ENCODE results near the gene FUT7. TPM values are rescaled to one million over a fixed set of nuclear protein-coding genes. Genes with fewer than 3 reads are reported as not detected.

The FUT7 gene
- total and polyA plus RNA-seq, 9 of the 15 experiments (the other 6 are each of a cell fraction or from before 2014, with no cell fraction given), result not detected

DNA sequence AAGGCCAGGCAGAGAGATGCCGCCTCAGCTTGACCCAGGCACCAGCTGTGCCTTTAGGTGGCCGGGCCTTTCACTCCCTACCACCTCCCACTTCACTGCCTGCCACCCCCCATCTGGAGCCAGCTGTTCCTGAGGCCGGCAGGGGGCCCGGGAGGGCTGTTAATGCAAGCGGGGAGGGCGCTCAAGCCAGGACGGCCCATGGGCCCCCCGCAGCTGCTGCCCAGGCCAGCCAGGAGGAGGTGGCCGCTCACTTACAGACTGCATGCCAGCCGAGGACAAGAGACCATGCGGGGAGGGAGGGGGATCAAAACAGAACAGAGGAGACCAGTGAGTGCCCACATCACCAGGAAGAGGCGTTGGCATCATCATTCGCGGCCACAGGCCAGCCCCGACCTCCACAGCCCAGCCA lies 8.3 kb downstream of the FUT7 start (continued):
- TF ChIP-seq CBFB (CRISPR knock-in tag; IDR thresholded peaks at IDR 0.05) (no peak), MAFK (IDR thresholded peaks at IDR 0.05; ENCODE audit: low read length) (no peak), BMI1 (IDR thresholded peaks at IDR 0.05; ENCODE audit: low read length) (no peak), KLF10 (CRISPR knock-in tag; IDR thresholded peaks at IDR 0.05) (no peak), RFX5 (IDR thresholded peaks at IDR 0.05; ENCODE audit: low read depth, low read length) (no peak)

DNA sequence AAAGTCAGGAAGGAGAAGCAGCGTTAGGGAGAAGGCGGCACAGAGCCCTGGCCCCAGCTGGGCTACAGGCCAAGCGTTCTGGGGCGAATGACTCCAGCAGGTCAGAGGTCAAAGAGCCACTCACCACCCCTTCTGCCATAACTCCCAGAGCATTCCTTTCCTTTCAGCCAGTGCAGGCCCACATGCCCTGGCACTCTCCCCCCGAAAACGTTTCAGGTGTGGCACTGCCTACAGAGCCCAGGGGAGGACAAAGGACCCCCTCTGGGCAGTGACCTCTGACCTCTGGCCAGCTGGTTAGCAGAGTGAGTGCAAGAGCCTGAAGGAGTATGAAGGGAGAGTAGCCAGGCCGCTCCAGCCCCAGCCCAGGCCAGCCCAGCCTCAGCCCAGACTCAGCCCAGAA lies 8.7 kb downstream of the FUT7 start:
- CTCF ChIA-PET (ENCODE audit: low intra/inter-chr PET ratio), result no interaction called here
- intact Hi-C loops (cut with micrococcal nuclease) (no loop called here), in situ Hi-C loops (cut with MboI) (no loop called here)
- ATAC-seq, result no peak
- POLR2A ChIA-PET, result interaction anchor here (1.1 kb wide), 1 partner anchor 183 kb away, joined by 3 read pairs; no protein-coding TSS in a partner anchor
- Histone ChIP-seq H3K4me3 (no peak overlapping the region), H3K4me1 (replicated peaks in 1 of 2; ENCODE audit: control insufficient read depth in 2 of 2, insufficient read depth in 2 of 2, low read length in 2 of 2) (peaks cover 8 to 89% of the 10 kb centered on the region in 2 experiments), H3K36me3 (ENCODE audit: control insufficient read depth, insufficient read depth, low read length) (no peaks in the 10 kb centered on the region), H3K4me2 (ENCODE audit: insufficient read depth, low read length) (no peak overlapping the region), H3K79me2 (ENCODE audit: control insufficient read depth, insufficient read depth, low read length) (peaks cover 3% of the 10 kb centered on the region; the same call in 1 of the 3 replicates), H3K27me3 (ENCODE audit: control insufficient read depth in 2 of 2, insufficient read depth in 2 of 2, low read length in 2 of 2) (no peaks in the 10 kb centered on the region), H3K27ac (ENCODE audit: extremely low read depth, low read depth, low read length) (no peak overlapping the region), H4K20me1 (replicated peaks; ENCODE audit: control insufficient read depth, insufficient read depth, low read length) (0 out of 2 replicates have a peak, but pooled peaks cover 5% of the 10 kb centered on the region), H3K9me3 (replicated peaks; ENCODE audit: control insufficient read depth, insufficient read depth, low read depth, low read length) (no peaks in the 10 kb centered on the region), H3K9me1 (ENCODE audit: control insufficient read depth, insufficient read depth, low read length) (no peaks in the 10 kb centered on the region), H2AFZ (ENCODE audit: low read depth, low read length) (no peak overlapping the region), H3K9ac (ENCODE audit: insufficient read depth in 1 of 2, low read depth in 2 of 2, low read length in 2 of 2) (peak overlapping the region in 1 of 2 experiments; percentile 58; a peak in 1 of 4 replicates)
- no TSS peak for BruUV-seq (replicated peaks)
- no peak for FAIRE-seq
- DNase-seq (ENCODE audit: extremely low read depth in 1 of 4, low spot score in 3 of 4), result no peak
- 55% methylated on average over 7 of the region's 7 CpGs for WGBS (ENCODE audit: insufficient coverage, low coverage, missing lambda C conversion rate)
- peak; percentile 95 for TF ChIP-seq NR2C1 (IDR thresholded peaks at IDR 0.05)
- TF ChIP-seq NR2C1 (tag; IDR thresholded peaks at IDR 0.05), result peak; percentile 95
- no peak for TF ChIP-seq ARID2 (IDR thresholded peaks at IDR 0.05)
- TF ChIP-seq ZNF165 (CRISPR knock-in tag; IDR thresholded peaks at IDR 0.05; ENCODE audit: borderline replicate concordance), result no peak
- peak; percentile 88 for TF ChIP-seq NR2C2 (CRISPR knock-in tag; IDR thresholded peaks at IDR 0.05)
- TF ChIP-seq NR2C2 (tag; IDR thresholded peaks at IDR 0.05), result peak; percentile 77; the same call in 1 of the 2 replicates
- TF ChIP-seq, protein P1, sequence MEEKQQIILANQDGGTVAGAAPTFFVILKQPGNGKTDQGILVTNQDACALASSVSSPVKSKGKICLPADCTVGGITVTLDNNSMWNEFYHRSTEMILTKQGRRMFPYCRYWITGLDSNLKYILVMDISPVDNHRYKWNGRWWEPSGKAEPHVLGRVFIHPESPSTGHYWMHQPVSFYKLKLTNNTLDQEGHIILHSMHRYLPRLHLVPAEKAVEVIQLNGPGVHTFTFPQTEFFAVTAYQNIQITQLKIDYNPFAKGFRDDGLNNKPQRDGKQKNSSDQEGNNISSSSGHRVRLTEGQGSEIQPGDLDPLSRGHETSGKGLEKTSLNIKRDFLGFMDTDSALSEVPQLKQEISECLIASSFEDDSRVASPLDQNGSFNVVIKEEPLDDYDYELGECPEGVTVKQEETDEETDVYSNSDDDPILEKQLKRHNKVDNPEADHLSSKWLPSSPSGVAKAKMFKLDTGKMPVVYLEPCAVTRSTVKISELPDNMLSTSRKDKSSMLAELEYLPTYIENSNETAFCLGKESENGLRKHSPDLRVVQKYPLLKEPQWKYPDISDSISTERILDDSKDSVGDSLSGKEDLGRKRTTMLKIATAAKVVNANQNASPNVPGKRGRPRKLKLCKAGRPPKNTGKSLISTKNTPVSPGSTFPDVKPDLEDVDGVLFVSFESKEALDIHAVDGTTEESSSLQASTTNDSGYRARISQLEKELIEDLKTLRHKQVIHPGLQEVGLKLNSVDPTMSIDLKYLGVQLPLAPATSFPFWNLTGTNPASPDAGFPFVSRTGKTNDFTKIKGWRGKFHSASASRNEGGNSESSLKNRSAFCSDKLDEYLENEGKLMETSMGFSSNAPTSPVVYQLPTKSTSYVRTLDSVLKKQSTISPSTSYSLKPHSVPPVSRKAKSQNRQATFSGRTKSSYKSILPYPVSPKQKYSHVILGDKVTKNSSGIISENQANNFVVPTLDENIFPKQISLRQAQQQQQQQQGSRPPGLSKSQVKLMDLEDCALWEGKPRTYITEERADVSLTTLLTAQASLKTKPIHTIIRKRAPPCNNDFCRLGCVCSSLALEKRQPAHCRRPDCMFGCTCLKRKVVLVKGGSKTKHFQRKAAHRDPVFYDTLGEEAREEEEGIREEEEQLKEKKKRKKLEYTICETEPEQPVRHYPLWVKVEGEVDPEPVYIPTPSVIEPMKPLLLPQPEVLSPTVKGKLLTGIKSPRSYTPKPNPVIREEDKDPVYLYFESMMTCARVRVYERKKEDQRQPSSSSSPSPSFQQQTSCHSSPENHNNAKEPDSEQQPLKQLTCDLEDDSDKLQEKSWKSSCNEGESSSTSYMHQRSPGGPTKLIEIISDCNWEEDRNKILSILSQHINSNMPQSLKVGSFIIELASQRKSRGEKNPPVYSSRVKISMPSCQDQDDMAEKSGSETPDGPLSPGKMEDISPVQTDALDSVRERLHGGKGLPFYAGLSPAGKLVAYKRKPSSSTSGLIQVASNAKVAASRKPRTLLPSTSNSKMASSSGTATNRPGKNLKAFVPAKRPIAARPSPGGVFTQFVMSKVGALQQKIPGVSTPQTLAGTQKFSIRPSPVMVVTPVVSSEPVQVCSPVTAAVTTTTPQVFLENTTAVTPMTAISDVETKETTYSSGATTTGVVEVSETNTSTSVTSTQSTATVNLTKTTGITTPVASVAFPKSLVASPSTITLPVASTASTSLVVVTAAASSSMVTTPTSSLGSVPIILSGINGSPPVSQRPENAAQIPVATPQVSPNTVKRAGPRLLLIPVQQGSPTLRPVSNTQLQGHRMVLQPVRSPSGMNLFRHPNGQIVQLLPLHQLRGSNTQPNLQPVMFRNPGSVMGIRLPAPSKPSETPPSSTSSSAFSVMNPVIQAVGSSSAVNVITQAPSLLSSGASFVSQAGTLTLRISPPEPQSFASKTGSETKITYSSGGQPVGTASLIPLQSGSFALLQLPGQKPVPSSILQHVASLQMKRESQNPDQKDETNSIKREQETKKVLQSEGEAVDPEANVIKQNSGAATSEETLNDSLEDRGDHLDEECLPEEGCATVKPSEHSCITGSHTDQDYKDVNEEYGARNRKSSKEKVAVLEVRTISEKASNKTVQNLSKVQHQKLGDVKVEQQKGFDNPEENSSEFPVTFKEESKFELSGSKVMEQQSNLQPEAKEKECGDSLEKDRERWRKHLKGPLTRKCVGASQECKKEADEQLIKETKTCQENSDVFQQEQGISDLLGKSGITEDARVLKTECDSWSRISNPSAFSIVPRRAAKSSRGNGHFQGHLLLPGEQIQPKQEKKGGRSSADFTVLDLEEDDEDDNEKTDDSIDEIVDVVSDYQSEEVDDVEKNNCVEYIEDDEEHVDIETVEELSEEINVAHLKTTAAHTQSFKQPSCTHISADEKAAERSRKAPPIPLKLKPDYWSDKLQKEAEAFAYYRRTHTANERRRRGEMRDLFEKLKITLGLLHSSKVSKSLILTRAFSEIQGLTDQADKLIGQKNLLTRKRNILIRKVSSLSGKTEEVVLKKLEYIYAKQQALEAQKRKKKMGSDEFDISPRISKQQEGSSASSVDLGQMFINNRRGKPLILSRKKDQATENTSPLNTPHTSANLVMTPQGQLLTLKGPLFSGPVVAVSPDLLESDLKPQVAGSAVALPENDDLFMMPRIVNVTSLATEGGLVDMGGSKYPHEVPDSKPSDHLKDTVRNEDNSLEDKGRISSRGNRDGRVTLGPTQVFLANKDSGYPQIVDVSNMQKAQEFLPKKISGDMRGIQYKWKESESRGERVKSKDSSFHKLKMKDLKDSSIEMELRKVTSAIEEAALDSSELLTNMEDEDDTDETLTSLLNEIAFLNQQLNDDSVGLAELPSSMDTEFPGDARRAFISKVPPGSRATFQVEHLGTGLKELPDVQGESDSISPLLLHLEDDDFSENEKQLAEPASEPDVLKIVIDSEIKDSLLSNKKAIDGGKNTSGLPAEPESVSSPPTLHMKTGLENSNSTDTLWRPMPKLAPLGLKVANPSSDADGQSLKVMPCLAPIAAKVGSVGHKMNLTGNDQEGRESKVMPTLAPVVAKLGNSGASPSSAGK (IDR thresholded peaks at IDR 0.05), result no peak
- peak; percentile 39; the same call in 1 of the 2 replicates for TF ChIP-seq NFIC (IDR thresholded peaks at IDR 0.05)
